PC-3 (cell line): ENCODE data around the gene CEP192. TPM values are rescaled to one million over a fixed set of nuclear protein-coding genes. Genes with fewer than 3 reads are reported as not detected.
"Not testable (repeated sequence)": the region's sequence is repeated elsewhere in the genome, so short reads cannot be mapped to it uniquely, and the experiment has no call there.

ENCODE experiments used
- ATAC-seq: fragments of 200-7000 bp; cut with Tn5 transposase; 2 replicates; pipeline ENCODE4 v1.9.1; 2020; ENCODE audit warnings: mild to moderate bottlenecking, moderate library complexity
- BruUV-seq: library from RNA; stranded (reverse); fragments of 400-500 nt; replicated peaks from 2 replicates; lab custom pipeline; 2021; lab: Mats Ljungman, UMichigan
- CTCF ChIA-PET: fragments of 300-600 bp; sonication (Branson Sonifier 250); formaldehyde crosslinking; loops from one replicate; lab custom pipeline; 2022; ENCODE audit warnings: antibody characterized with exemption; lab: Charles Lee
- POLR2A ChIA-PET: fragments of 300-600 bp; sonication (Branson Sonifier 250); formaldehyde crosslinking; loops from one replicate; lab custom pipeline; 2022; ENCODE audit warnings: antibody characterized with exemption; ENCODE audit not compliant: unreplicated experiment; lab: Charles Lee
- DNase-seq: peaks from one replicate; pipeline ENCODE4 v3.0.0-alpha.2; 2015
- H2AFZ ChIP-seq: fragments of 300-600 bp; sonication (generic); 2 replicates; pipeline ENCODE4 v1.6.0; 2016; ENCODE audit warnings: antibody characterized with exemption, low read length
- H3F3A ChIP-seq: fragments of 300-600 bp; sonication (generic); one replicate; pipeline ENCODE4 v1.6.0; 2017; ENCODE audit warnings: antibody characterized with exemption, low read length, control low read depth, mild to moderate bottlenecking; ENCODE audit not compliant: unreplicated experiment
- H3K27ac ChIP-seq: fragments of 300-600 bp; sonication (generic); 2 replicates; pipeline ENCODE4 v1.5.1; 2016; ENCODE audit warnings: mild to moderate bottlenecking, low read length
- H3K27me3 ChIP-seq: fragments of 300-600 bp; sonication (generic); 2 replicates; pipeline ENCODE4 v1.6.1; 2016; ENCODE audit warnings: low read length, mixed read lengths
- H3K36me3 ChIP-seq: fragments of 300-600 bp; sonication (generic); 2 replicates; pipeline ENCODE4 v1.6.1; 2016; ENCODE audit warnings: low read depth, mixed run types, low read length, mixed read lengths
- H3K4me1 ChIP-seq: fragments of 300-600 bp; sonication (generic); 2 replicates; pipeline ENCODE4 v1.5.1; 2016; ENCODE audit warnings: low read length; ENCODE audit not compliant: insufficient read depth
- H3K4me2 ChIP-seq: fragments of 300-600 bp; sonication (generic); 2 replicates; pipeline ENCODE4 v1.6.0; 2016; ENCODE audit warnings: low read length
- H3K4me3 ChIP-seq: fragments of 300-600 bp; sonication (generic); 2 replicates; pipeline ENCODE4 v1.5.1; 2016; ENCODE audit warnings: mild to moderate bottlenecking, low read length, mixed read lengths
- H3K79me2 ChIP-seq: fragments of 300-600 bp; sonication (generic); 2 replicates; pipeline ENCODE4 v1.6.1; 2017; ENCODE audit warnings: low read length, mixed read lengths
- H3K9ac ChIP-seq: fragments of 300-600 bp; sonication (generic); 2 replicates; pipeline ENCODE4 v1.6.0; 2016; ENCODE audit warnings: mild to moderate bottlenecking, low read length
- H3K9me2 ChIP-seq: fragments of 300-600 bp; sonication (generic); replicated peaks from 2 replicates; pipeline ENCODE4 v1.6.1; 2016; ENCODE audit warnings: mixed run types, low read length, mixed read lengths
- H3K9me3 ChIP-seq: fragments of 300-600 bp; sonication (generic); 2 replicates; pipeline ENCODE4 v1.6.1; 2016; ENCODE audit warnings: low read length, mixed read lengths
- H4K20me1 ChIP-seq: fragments of 300-600 bp; sonication (generic); 2 replicates; pipeline ENCODE4 v1.6.1; 2016; ENCODE audit warnings: low read length, mixed read lengths
- EZH2 ChIP-seq: fragments of 300-600 bp; sonication (generic); IDR thresholded peaks from one replicate; pipeline ENCODE4 v1.6.1; 2017; ENCODE audit warnings: antibody characterized with exemption, mild to moderate bottlenecking, low read length; ENCODE audit not compliant: unreplicated experiment
- EZH2phosphoT487 ChIP-seq: fragments of 300-600 bp; sonication (generic); IDR thresholded peaks from 2 replicates; pipeline ENCODE4 v1.6.1; 2018; ENCODE audit warnings: mild to moderate bottlenecking, antibody characterized with exemption, low read length, borderline replicate concordance
- intact Hi-C: fragments of 100-400 bp; cut with micrococcal nuclease; formaldehyde crosslinking; loops from 2 replicates; pipeline ENCODE4 v1.9.0; 2023
- total RNA-seq: library from RNA; depleted of rRNA; stranded (reverse); fragments of >200 nt; gene quantifications from 2 replicates; pipeline ENCODE4 v1.2.3, GENCODE V29; 2014
- TF ChIP-seq, protein P1 (sequence below): fragments of 300-600 bp; sonication (generic); conservative IDR thresholded peaks from 2 replicates; pipeline ENCODE4 v1.5.1; 2017; ENCODE audit warnings: antibody characterized with exemption, low read depth, mild to moderate bottlenecking, low read length

Gene CEP192
- total RNA-seq, 1 experiment from 2014 or later: 32.6 TPM

GRCh38 chr18:12995424-12995823 is 4.3 kb downstream of the CEP192 start:
- H3K4me1 ChIP-seq: peaks cover 23% of the 10 kb centered on the region
- no peak overlapping the region for H3K4me2 ChIP-seq
- H3K9me2 ChIP-seq: no peaks in the 10 kb centered on the region
- ChIA-PET POLR2A (no interaction called here), CTCF (no interaction called here)
- no peaks in the 10 kb centered on the region for H3K9me3 ChIP-seq
- no peaks in the 10 kb centered on the region for H3K27me3 ChIP-seq
- intact Hi-C loops: no loop called here
- no peak overlapping the region for H3K4me3 ChIP-seq
- H3K36me3 ChIP-seq: peaks cover 8% of the 10 kb centered on the region; the same call in 1 of the 2 replicates
- no peak for ATAC-seq
- H3K79me2 ChIP-seq: peaks cover 91% of the 10 kb centered on the region
- no peak for DNase-seq
- H3K9ac ChIP-seq: no peak overlapping the region
- H2AFZ ChIP-seq: no peak overlapping the region
- TF ChIP-seq EZH2phosphoT487: no peak
- TF ChIP-seq EZH2: no peak
- TF ChIP-seq, protein P1, sequence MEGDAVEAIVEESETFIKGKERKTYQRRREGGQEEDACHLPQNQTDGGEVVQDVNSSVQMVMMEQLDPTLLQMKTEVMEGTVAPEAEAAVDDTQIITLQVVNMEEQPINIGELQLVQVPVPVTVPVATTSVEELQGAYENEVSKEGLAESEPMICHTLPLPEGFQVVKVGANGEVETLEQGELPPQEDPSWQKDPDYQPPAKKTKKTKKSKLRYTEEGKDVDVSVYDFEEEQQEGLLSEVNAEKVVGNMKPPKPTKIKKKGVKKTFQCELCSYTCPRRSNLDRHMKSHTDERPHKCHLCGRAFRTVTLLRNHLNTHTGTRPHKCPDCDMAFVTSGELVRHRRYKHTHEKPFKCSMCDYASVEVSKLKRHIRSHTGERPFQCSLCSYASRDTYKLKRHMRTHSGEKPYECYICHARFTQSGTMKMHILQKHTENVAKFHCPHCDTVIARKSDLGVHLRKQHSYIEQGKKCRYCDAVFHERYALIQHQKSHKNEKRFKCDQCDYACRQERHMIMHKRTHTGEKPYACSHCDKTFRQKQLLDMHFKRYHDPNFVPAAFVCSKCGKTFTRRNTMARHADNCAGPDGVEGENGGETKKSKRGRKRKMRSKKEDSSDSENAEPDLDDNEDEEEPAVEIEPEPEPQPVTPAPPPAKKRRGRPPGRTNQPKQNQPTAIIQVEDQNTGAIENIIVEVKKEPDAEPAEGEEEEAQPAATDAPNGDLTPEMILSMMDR: no peak
- H3K27ac ChIP-seq: no peak overlapping the region
- no TSS peak for BruUV-seq
- peaks cover 6% of the 10 kb centered on the region for H3F3A ChIP-seq
- peaks cover 60% of the 10 kb centered on the region for H4K20me1 ChIP-seq

DNA sequence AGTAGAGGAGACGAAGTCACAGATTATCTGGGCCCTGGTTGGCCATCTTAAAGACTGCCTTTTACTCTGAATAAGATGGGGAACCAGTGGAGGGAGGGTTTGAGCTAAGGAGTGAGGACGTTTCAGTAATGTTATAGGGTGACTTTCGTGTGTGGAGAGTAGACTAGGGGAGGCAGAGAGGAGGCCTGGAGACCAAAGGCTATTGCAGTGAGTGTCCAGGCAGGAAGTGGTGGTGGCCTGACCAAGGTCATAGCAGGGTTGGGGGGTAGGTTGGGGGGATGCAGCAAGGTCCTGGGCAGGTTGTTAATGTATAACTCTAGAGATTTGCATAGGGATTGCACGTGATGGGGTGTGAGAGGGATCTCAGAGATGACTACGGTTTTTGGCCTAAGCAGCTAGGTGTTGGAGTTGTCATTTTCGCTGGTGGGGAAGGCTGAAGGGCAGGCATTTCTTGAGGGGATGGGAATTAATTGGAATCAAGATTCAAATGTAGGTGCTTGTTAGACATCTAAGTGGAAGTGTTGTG is 4.9 kb downstream of the CEP192 start:
- POLR2A ChIA-PET: no interaction called here
- no TSS peak for BruUV-seq
- Histone ChIP-seq H2AFZ (no peak overlapping the region), H3K4me1 (peaks cover 20% of the 10 kb centered on the region), H3K79me2 (peaks cover 97% of the 10 kb centered on the region), H3K4me2 (no peak overlapping the region), H3K9me3 (no peaks in the 10 kb centered on the region), H3K4me3 (no peak overlapping the region), H3K9me2 (no peaks in the 10 kb centered on the region), H3K36me3 (peaks cover 12% of the 10 kb centered on the region), H3K9ac (no peak overlapping the region), H4K20me1 (peaks cover 60% of the 10 kb centered on the region), H3K27ac (no peak overlapping the region), H3F3A (peaks cover 6% of the 10 kb centered on the region), H3K27me3 (no peaks in the 10 kb centered on the region)
- TF ChIP-seq, protein P1: no peak
- TF ChIP-seq EZH2 (no peak), EZH2phosphoT487 (no peak)
- no peak for ATAC-seq
- intact Hi-C loops: no loop called here
- CTCF ChIA-PET: no interaction called here
- no peak for DNase-seq

GRCh38 chr18:12996661-12997292 is 5.6 kb downstream of the CEP192 start:
- H3K9me3 ChIP-seq: no peaks in the 10 kb centered on the region
- BruUV-seq: no TSS peak
- H3K9me2 ChIP-seq: no peaks in the 10 kb centered on the region
- peaks cover 18% of the 10 kb centered on the region for H3K36me3 ChIP-seq
- H4K20me1 ChIP-seq: peaks cover 60% of the 10 kb centered on the region
- peaks cover 20% of the 10 kb centered on the region for H3K4me1 ChIP-seq
- POLR2A ChIA-PET: no interaction called here
- H3K27ac ChIP-seq: no peak overlapping the region
- CTCF ChIA-PET: no interaction called here
- no peak overlapping the region for H3K4me3 ChIP-seq
- no peak overlapping the region for H3K9ac ChIP-seq
- H3K4me2 ChIP-seq: no peak overlapping the region
- peaks cover 2% of the 10 kb centered on the region for H3F3A ChIP-seq
- TF ChIP-seq EZH2phosphoT487 (no peak), EZH2 (no peak)
- TF ChIP-seq, protein P1: no peak
- H3K79me2 ChIP-seq: peaks cover 98% of the 10 kb centered on the region
- H2AFZ ChIP-seq: no peak overlapping the region
- ATAC-seq: no peak
- intact Hi-C loops: no loop called here
- H3K27me3 ChIP-seq: no peaks in the 10 kb centered on the region
- no peak for DNase-seq

DNA sequence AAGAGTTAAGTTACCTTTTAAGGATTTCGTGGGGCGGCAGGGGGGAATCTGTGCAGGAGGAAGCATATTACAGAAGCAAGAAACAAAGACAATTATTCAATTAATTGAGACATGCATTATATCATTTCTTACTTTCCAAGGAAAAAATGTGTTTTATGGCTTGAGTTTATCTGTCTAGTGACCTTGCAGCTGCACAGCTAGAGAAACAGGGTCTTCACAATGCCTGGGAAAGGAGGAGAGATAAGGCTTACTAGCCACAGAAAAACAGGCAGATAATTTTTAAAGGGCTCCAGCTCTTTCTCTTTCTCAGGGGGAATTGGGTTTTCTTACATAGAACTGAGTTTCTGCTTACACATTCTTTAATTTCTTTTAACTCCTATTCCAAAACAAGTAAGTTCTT is 6.2 kb downstream of the CEP192 start:
- H3K36me3 ChIP-seq: peaks cover 22% of the 10 kb centered on the region
- H3F3A ChIP-seq, H3K27ac ChIP-seq, ATAC-seq, H3K9ac ChIP-seq, H3K4me3 ChIP-seq, H3K9me3 ChIP-seq, CTCF ChIA-PET, DNase-seq, intact Hi-C loops, H2AFZ ChIP-seq, H3K27me3 ChIP-seq, H3K4me2 ChIP-seq, BruUV-seq, H3K9me2 ChIP-seq: not testable (repeated sequence)
- H3K79me2 ChIP-seq: peaks cover 95% of the 10 kb centered on the region
- H4K20me1 ChIP-seq: peaks cover 54% of the 10 kb centered on the region
- POLR2A ChIA-PET: interaction anchor here (0.7 kb wide), 1 partner anchor 63 kb away, joined by 4 read pairs; no protein-coding TSS in a partner anchor
- H3K4me1 ChIP-seq: peaks cover 20% of the 10 kb centered on the region
